Thyroid gland (tissue), 4 donors: ENCODE measurements around the gene ZCCHC12. TPM values are rescaled to one million over a fixed set of nuclear protein-coding genes. Genes with fewer than 3 reads are reported as not detected.
A peak's percentile ranks its signal among the peaks of the same experiment; 100 is the strongest.

ENCODE experiments used
- DNase-seq, 2 donors: peaks; one replicate each; pipeline ENCODE4 v3.0.0-alpha.2; 2019
- H3K27ac ChIP-seq, 3 donors: fragments of 200-600 bp; sonication (generic); 1 replicate in 2 of 3; 2 replicates in 1 of 3; pipeline ENCODE4 v1.5.1; 2016 to 2019; ENCODE audit warnings: mild to moderate bottlenecking in 1 of 3, moderate library complexity in 1 of 3
- H3K27me3 ChIP-seq: fragments of 200-600 bp; sonication (generic); one replicate; pipeline ENCODE4 v1.5.1; 2019
- H3K36me3 ChIP-seq, 2 donors: fragments of 200-600 bp; sonication (generic); one replicate each; pipeline ENCODE4 v1.5.1; 2016 to 2019
- H3K4me1 ChIP-seq, 2 donors: fragments of 200-600 bp; sonication (generic); one replicate each; pipeline ENCODE4 v1.5.1; 2017 to 2019
- H3K4me3 ChIP-seq, 3 donors: fragments of 200-600 bp; sonication (generic); replicated peaks in 1 of 3; 1 replicate in 2 of 3; 2 replicates in 1 of 3; pipeline ENCODE4 v1.5.1; 2016; ENCODE audit warnings: mild to moderate bottlenecking in 1 of 3
- H3K9me3 ChIP-seq: fragments of 200-600 bp; sonication (generic); one replicate; pipeline ENCODE4 v1.5.1; 2017
- CTCF ChIP-seq, 6 experiments: fragments of 200-600 bp in 3 of 6; fragments of 450-650 bp in 3 of 6; sonication (generic) in 3 of 6; IDR thresholded peaks; one replicate each; pipeline ENCODE4 v1.5.1; 2016 to 2019; ENCODE audit warnings: antibody characterized with exemption in 6 of 6, mild to moderate bottlenecking in 2 of 6, inconsistent platforms in 1 of 6, moderate library complexity in 1 of 6
- POLR2A ChIP-seq, 2 donors: fragments of 450-650 bp; IDR thresholded peaks; one replicate each; pipeline ENCODE4 v1.6.1; 2017; ENCODE audit warnings: antibody characterized with exemption in 2 of 2, mild to moderate bottlenecking in 2 of 2, moderate library complexity in 1 of 2
- WGBS, 2 donors: methylation state at CpG; one replicate each; pipeline ENCODE4 v1.1.5; 2017; 5-methylcytosine and 5-hydroxymethylcytosine counted together
- intact Hi-C: fragments of 100-400 bp; cut with DNase I; formaldehyde crosslinking; loops from one replicate; pipeline ENCODE4 v1.15.1; 2023
- total RNA-seq, 4 donors: library from RNA; depleted of rRNA; stranded (reverse); fragments of >200 nt; gene quantifications; one replicate each; pipeline ENCODE4 v1.2.3, GENCODE V29; 2016

The ZCCHC12 gene
- total RNA-seq, 4 donors from 2014 or later, result 1.2 to 40.9 (median 10.7) TPM

- Histone ChIP-seq H3K27ac (peak overlapping the region in 1 of 3 donors; percentile 23), H3K36me3 (no peaks in the 10 kb centered on the region), H3K4me1 (peaks cover 0 to 5% of the 10 kb centered on the region in 2 donors), H3K9me3 (no peaks in the 10 kb centered on the region), H3K27me3 (no peaks in the 10 kb centered on the region), H3K4me3 (peak overlapping the region in 1 of 3 donors; percentile 18)
- peak; percentile 34 to 77 (median 58) for TF ChIP-seq CTCF (IDR thresholded peaks at IDR 0.05)
- TF ChIP-seq POLR2A (IDR thresholded peaks at IDR 0.05), result no peak
- 0 to 6% methylated on average over 8 to 14 of the region's 50 CpGs for WGBS, 2 donors
- DNase-seq, result peak; percentile 81 to 85
- intact Hi-C loops, result no loop called here
Observed at GRCh38 chrX:118839334-118839958, 15.8 kb downstream of the ZCCHC12 start.

GRCh38 chrX:118847676-118848075 lies 24.1 kb downstream of the ZCCHC12 start:
- no peak for DNase-seq
- peaks cover 3 to 6% of the 10 kb centered on the region in 2 donors for H3K4me1 ChIP-seq
- no peaks in the 10 kb centered on the region for H3K9me3 ChIP-seq
- no peak overlapping the region for H3K27ac ChIP-seq
- H3K27me3 ChIP-seq, result no peaks in the 10 kb centered on the region
- no peaks in the 10 kb centered on the region for H3K36me3 ChIP-seq
- peak in 4 of 6 experiments; percentile 45 to 82 (median 60) for TF ChIP-seq CTCF (IDR thresholded peaks at IDR 0.05)
- TF ChIP-seq POLR2A (IDR thresholded peaks at IDR 0.05), result no peak
- H3K4me3 ChIP-seq, result no peak overlapping the region
- intact Hi-C loops, result loop anchor here (5.0 to 10.0 kb wide), 3 partner anchors 137 to 220 kb away; no protein-coding TSS in a partner anchor
- 0% methylated on average over 1 of the region's 1 CpG for WGBS, 2 donors

- Histone ChIP-seq H3K27me3 (no peaks in the 10 kb centered on the region), H3K4me3 (no peak overlapping the region), H3K9me3 (no peaks in the 10 kb centered on the region), H3K27ac (peak overlapping the region; percentile 47 to 77 (median 71)), H3K36me3 (no peaks in the 10 kb centered on the region), H3K4me1 (peaks cover 14 to 15% of the 10 kb centered on the region in 2 donors)
- 23 to 31% methylated on average over 3 of the region's 3 CpGs for WGBS, 2 donors
- TF ChIP-seq CTCF (IDR thresholded peaks at IDR 0.05), result no peak
- peak in 1 of 2 donors; percentile 19 for TF ChIP-seq POLR2A (IDR thresholded peaks at IDR 0.05)
- no peak for DNase-seq
- intact Hi-C loops, result no loop called here
Observed at GRCh38 chrX:118853596-118853995, 30.0 kb downstream of the ZCCHC12 start.

- no peak overlapping the region for H3K27ac ChIP-seq
- intact Hi-C loops, result no loop called here
- peaks cover 9 to 12% of the 10 kb centered on the region in 2 donors for H3K4me1 ChIP-seq
- H3K9me3 ChIP-seq, result no peaks in the 10 kb centered on the region
- H3K4me3 ChIP-seq, result no peak overlapping the region
- no peak for TF ChIP-seq CTCF (IDR thresholded peaks at IDR 0.05)
- H3K27me3 ChIP-seq, result no peaks in the 10 kb centered on the region
- no peaks in the 10 kb centered on the region for H3K36me3 ChIP-seq
- 84% methylated on average over 3 of the region's 3 CpGs for WGBS, 2 donors
- no peak for DNase-seq
Observed at GRCh38 chrX:118855681-118856310, 32.2 kb downstream of the ZCCHC12 start.

GRCh38 chrX:118857006-118857405 lies 33.4 kb downstream of the ZCCHC12 start:
- TF ChIP-seq POLR2A (IDR thresholded peaks at IDR 0.05), result no peak
- no peak for TF ChIP-seq CTCF (IDR thresholded peaks at IDR 0.05)
- intact Hi-C loops, result no loop called here
- H3K27ac ChIP-seq, result no peak overlapping the region
- H3K4me1 ChIP-seq, result peaks cover 9 to 12% of the 10 kb centered on the region in 2 donors
- WGBS, 2 donors, result 76 to 80% methylated on average over 3 of the region's 3 CpGs
- H3K27me3 ChIP-seq, result no peaks in the 10 kb centered on the region
- no peak overlapping the region for H3K4me3 ChIP-seq
- H3K36me3 ChIP-seq, result no peaks in the 10 kb centered on the region
- H3K9me3 ChIP-seq, result no peaks in the 10 kb centered on the region
- DNase-seq, result no peak
